CD4-positive, alpha-beta T cell (primary cell): ENCODE measurements around the gene GPR35. TPM values are rescaled to one million over a fixed set of nuclear protein-coding genes. Genes with fewer than 3 reads are reported as not detected.
"Not testable (repeated sequence)": the region's sequence is repeated elsewhere in the genome, so short reads cannot be mapped to it uniquely, and the experiment has no call there.

Source experiments
- ATAC-seq: fragments of 200-7000 bp; cut with Tn5 transposase; one replicate; pipeline ENCODE4 v1.10.0; 2022; ENCODE audit warnings: mild to moderate bottlenecking; ENCODE audit not compliant: poor library complexity
- CTCF ChIA-PET: fragments of 350-600 bp; sonication (Branson Sonifier 250); formaldehyde crosslinking; loops from one replicate; lab custom pipeline; 2021; ENCODE audit warnings: antibody characterized with exemption, inconsistent platforms; lab: Charles Lee
- POLR2A ChIA-PET: fragments of 350-600 bp; sonication (Branson Sonifier 250); formaldehyde crosslinking; loops from one replicate; lab custom pipeline; 2021; ENCODE audit warnings: antibody characterized with exemption, inconsistent platforms; lab: Charles Lee
- DNase-seq, 14 experiments: peaks; one replicate each; pipeline ENCODE4 v3.0.0-alpha.2; 2013 to 2020; ENCODE audit warnings: mixed read lengths in 2 of 14
- H3K27ac ChIP-seq, 2 donors: one replicate each; pipeline versions ENCODE4 v1.5.1 to v1.7.0; 2013; ENCODE audit warnings: low read length in 2 of 2, low read depth in 1 of 2, mild to moderate bottlenecking in 1 of 2
- H3K27me3 ChIP-seq, 2 experiments: 1 replicate in 1 of 2; 2 replicates in 1 of 2; pipeline versions ENCODE4 v1.6.1 to v1.7.0; 2013; ENCODE audit warnings: low read length in 2 of 2, control low read depth in 1 of 2, mild to moderate bottlenecking in 1 of 2, moderate library complexity in 1 of 2; ENCODE audit not compliant: insufficient read depth in 2 of 2, control insufficient read depth in 1 of 2
- H3K36me3 ChIP-seq: one replicate; pipeline ENCODE4 v1.6.1; 2013; ENCODE audit warnings: low read length, control low read depth; ENCODE audit not compliant: insufficient read depth
- H3K4me1 ChIP-seq: one replicate; pipeline ENCODE4 v1.6.1; 2013; ENCODE audit warnings: low read length, control low read depth; ENCODE audit not compliant: insufficient read depth
- H3K4me3 ChIP-seq: one replicate; pipeline ENCODE4 v1.5.1; 2013; ENCODE audit warnings: mild to moderate bottlenecking, low read length, moderate library complexity
- H3K9me3 ChIP-seq, 2 experiments: 1 replicate in 1 of 2; 2 replicates in 1 of 2; pipeline versions ENCODE4 v1.6.1 to v1.7.0; 2013; ENCODE audit warnings: low read length in 2 of 2, mild to moderate bottlenecking in 2 of 2, control low read depth in 1 of 2, moderate library complexity in 1 of 2; ENCODE audit not compliant: control insufficient read depth in 1 of 2, insufficient read depth in 1 of 2
- H3K27ac Mint-ChIP-seq: one replicate; pipeline ENCODE4 v1.8.0; 2020; ENCODE audit warnings: mixed read lengths
- H3K27me3 Mint-ChIP-seq: one replicate; pipeline ENCODE4 v1.8.0; 2021; ENCODE audit warnings: mixed read lengths
- H3K36me3 Mint-ChIP-seq: one replicate; pipeline ENCODE4 v1.8.0; 2021; ENCODE audit warnings: low read depth, mixed read lengths
- H3K4me1 Mint-ChIP-seq: one replicate; pipeline ENCODE4 v1.8.0; 2021; ENCODE audit warnings: low read depth, mixed read lengths
- H3K4me3 Mint-ChIP-seq: one replicate; pipeline ENCODE4 v1.8.0; 2020; ENCODE audit warnings: mild to moderate bottlenecking, mixed read lengths
- H3K9me3 Mint-ChIP-seq: one replicate; pipeline ENCODE4 v1.8.0; 2020; ENCODE audit warnings: mixed read lengths
- CTCF ChIP-seq: fragments of 200-600 bp; IDR thresholded peaks from one replicate; pipeline ENCODE4 v1.8.0; 2022; ENCODE audit warnings: antibody characterized with exemption, mild to moderate bottlenecking
- intact Hi-C, 2 experiments: fragments of 100-400 bp; cut with DNase I in 1 of 2; cut with micrococcal nuclease in 1 of 2; formaldehyde crosslinking; loops; one replicate each; pipeline versions ENCODE4 v1.15.1 to v1.9.0; 2023 to 2025; cut with DNase I, micrococcal nuclease
- total RNA-seq, 174 experiments: library from RNA in 2 of 174; stranded (reverse) in 2 of 174; gene quantifications; one replicate each; pipeline ENCODE4 v1.2.3 and lab custom pipeline; 2021 to 2026

GPR35 gene
- total RNA-seq, 2 experiments from 2014 or later: 7.1 to 7.2 TPM

GRCh38 chr2:240615396-240615795, 9.9 kb upstream of the GPR35 start:
- H3K27ac ChIP-seq: no peak overlapping the region
- peaks cover 2% of the 10 kb centered on the region for H3K36me3 ChIP-seq
- DNase-seq (no peak), ATAC-seq (no peak)
- Mint-ChIP-seq H3K27ac (no peak overlapping the region), H3K4me1 (peaks cover 8% of the 10 kb centered on the region), H3K9me3 (no peaks in the 10 kb centered on the region), H3K27me3 (no peaks in the 10 kb centered on the region), H3K36me3 (peaks cover 24% of the 10 kb centered on the region), H3K4me3 (no peak overlapping the region)
- no peaks in the 10 kb centered on the region for H3K27me3 ChIP-seq
- POLR2A ChIA-PET: no interaction called here
- CTCF ChIA-PET: no interaction called here
- H3K9me3 ChIP-seq: peaks cover 7 to 13% of the 10 kb centered on the region in 2 experiments
- no peak overlapping the region for H3K4me3 ChIP-seq
- intact Hi-C loops: no loop called here
- peaks cover 28% of the 10 kb centered on the region for H3K4me1 ChIP-seq
- TF ChIP-seq CTCF: no peak

- intact Hi-C loops: no loop called here
- Mint-ChIP-seq H3K9me3 (no peaks in the 10 kb centered on the region), H3K27me3 (no peaks in the 10 kb centered on the region), H3K36me3 (peaks cover 24% of the 10 kb centered on the region), H3K4me3 (no peak overlapping the region), H3K4me1 (peaks cover 8% of the 10 kb centered on the region), H3K27ac (no peak overlapping the region)
- no peak for ATAC-seq
- CTCF ChIA-PET: interaction anchor here (1.0 kb wide), 1 partner anchor 9 kb away, joined by 3 read pairs; the partner anchor contains the start of gene GPR35
- POLR2A ChIA-PET: no interaction called here
- no peak for TF ChIP-seq CTCF
- peaks cover 7 to 13% of the 10 kb centered on the region in 2 experiments for H3K9me3 ChIP-seq
- no peaks in the 10 kb centered on the region for H3K27me3 ChIP-seq
- no peak overlapping the region for H3K27ac ChIP-seq
- H3K4me3 ChIP-seq: no peak overlapping the region
- H3K4me1 ChIP-seq: peaks cover 34% of the 10 kb centered on the region
- peaks cover 2% of the 10 kb centered on the region for H3K36me3 ChIP-seq
- DNase-seq: peak in 1 of 14 experiments; percentile 20
These were observed 9.3 kb upstream of the GPR35 start for GRCh38 chr2:240615820-240616547.

- H3K27me3 ChIP-seq, POLR2A ChIA-PET, intact Hi-C loops, H3K4me3 Mint-ChIP-seq, ATAC-seq, DNase-seq, H3K9me3 Mint-ChIP-seq, H3K27ac ChIP-seq, H3K27me3 Mint-ChIP-seq, H3K4me1 Mint-ChIP-seq, H3K27ac Mint-ChIP-seq, H3K4me3 ChIP-seq, H3K36me3 ChIP-seq: not testable (repeated sequence)
- CTCF ChIA-PET: interaction anchor here (0.7 to 1.0 kb wide), 2 partner anchors 8 to 811 kb away, joined by 3 read pairs; partner anchors contain the start of gene GPR35
- Histone ChIP-seq H3K4me1 (peaks cover 38% of the 10 kb centered on the region), H3K9me3 (peaks cover 7 to 13% of the 10 kb centered on the region in 2 experiments)
- peaks cover 21% of the 10 kb centered on the region for H3K36me3 Mint-ChIP-seq
These were observed 8.2 kb upstream of the GPR35 start for GRCh38 chr2:240616860-240617666.
